ENCODE data around the gene RBFOX2. TPM values are rescaled to one million over a fixed set of nuclear protein-coding genes. Genes with fewer than 3 reads are reported as not detected.

The RBFOX2 gene
- total and polyA plus RNA-seq, 2 experiments from 2014 or later = 88.8 to 131 TPM

DNA sequence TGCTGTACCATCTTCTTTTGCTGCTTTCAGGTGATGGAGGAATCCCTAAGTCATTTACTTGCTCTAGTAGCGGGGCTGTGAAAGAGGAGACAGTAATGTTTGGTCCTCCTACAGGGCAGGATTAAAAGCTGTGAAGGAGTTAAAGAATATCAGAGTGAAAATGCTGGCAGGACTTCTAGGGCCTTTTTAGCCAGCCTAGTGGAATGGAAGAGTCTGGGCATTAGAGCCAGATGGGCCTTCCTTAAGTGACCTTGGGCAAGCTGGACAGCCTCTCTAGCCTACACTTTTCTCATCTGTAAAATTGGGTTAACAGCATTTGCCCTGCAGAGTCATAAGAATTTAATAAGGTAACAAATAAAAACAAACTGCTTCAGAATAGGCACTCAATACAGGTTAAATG lies 114.7 kb downstream of the RBFOX2 start:
- H3K36me3 ChIP-seq (ENCODE audit: insufficient read depth) = no peaks in the 10 kb centered on the region
- H3K4me2 ChIP-seq = peak overlapping the region; percentile 27; the same call in 1 of the 2 replicates
- H2AFZ ChIP-seq = no peak overlapping the region
- peak overlapping the region; percentile 2; the same call in 1 of the 2 replicates for H3K27ac ChIP-seq (ENCODE audit: low read depth)
- peaks cover 83% of the 10 kb centered on the region for H3K79me2 ChIP-seq (replicated peaks; ENCODE audit: insufficient read depth)
- H3F3A ChIP-seq (replicated peaks; ENCODE audit: low read depth) = no peaks in the 10 kb centered on the region
- H3K9me3 Mint-ChIP-seq = no peaks in the 10 kb centered on the region
- ATAC-seq (no peak), DNase-seq (ENCODE audit: low spot score) (no peak)
- H3K4me1 Mint-ChIP-seq = peaks cover 58% of the 10 kb centered on the region
- H4K20me1 ChIP-seq (replicated peaks; ENCODE audit: insufficient read depth) = peaks cover 9% of the 10 kb centered on the region
- no peak overlapping the region for H3K4me3 ChIP-seq
- H3K4me3 Mint-ChIP-seq = no peak overlapping the region; the same call in 2 of the 3 replicates
- H3K27me3 Mint-ChIP-seq (ENCODE audit: insufficient read depth, low read depth, poor library complexity) = peaks cover 5% of the 10 kb centered on the region
- no peak for TF ChIP-seq POLR2AphosphoS5 (IDR thresholded peaks at IDR 0.05; ENCODE audit: low read depth)
- H3K27me3 ChIP-seq (ENCODE audit: insufficient read depth) = no peaks in the 10 kb centered on the region
- H3K9me2 ChIP-seq (ENCODE audit: insufficient read depth) = no peaks in the 10 kb centered on the region
- peak overlapping the region; percentile 76 for H3K27ac Mint-ChIP-seq
- peaks cover 44% of the 10 kb centered on the region for H3K4me1 ChIP-seq (ENCODE audit: insufficient read depth)
- no peaks in the 10 kb centered on the region for H3K36me3 Mint-ChIP-seq (ENCODE audit: low read depth)

GRCh38 chr22:35912658-35913057 lies 116.0 kb downstream of the RBFOX2 start:
- Histone ChIP-seq H3K27me3 (ENCODE audit: insufficient read depth) (no peaks in the 10 kb centered on the region), H3K79me2 (replicated peaks; ENCODE audit: insufficient read depth) (peaks cover 85% of the 10 kb centered on the region), H3K36me3 (ENCODE audit: insufficient read depth) (no peaks in the 10 kb centered on the region), H3K27ac (ENCODE audit: low read depth) (no peak overlapping the region), H3K4me2 (no peak overlapping the region), H2AFZ (no peak overlapping the region), H3F3A (replicated peaks; ENCODE audit: low read depth) (no peaks in the 10 kb centered on the region), H4K20me1 (replicated peaks; ENCODE audit: insufficient read depth) (peaks cover 9% of the 10 kb centered on the region), H3K4me1 (ENCODE audit: insufficient read depth) (peaks cover 44% of the 10 kb centered on the region), H3K4me3 (no peak overlapping the region), H3K9me2 (ENCODE audit: insufficient read depth) (no peaks in the 10 kb centered on the region)
- Mint-ChIP-seq H3K27me3 (ENCODE audit: insufficient read depth, low read depth, poor library complexity) (peaks cover 5% of the 10 kb centered on the region), H3K27ac (no peak overlapping the region), H3K4me3 (no peak overlapping the region), H3K4me1 (peaks cover 57% of the 10 kb centered on the region), H3K9me3 (no peaks in the 10 kb centered on the region), H3K36me3 (ENCODE audit: low read depth) (no peaks in the 10 kb centered on the region)
- DNase-seq (ENCODE audit: low spot score) (no peak), ATAC-seq (no peak)
- TF ChIP-seq ZNF114 (CRISPR knock-in tag; IDR thresholded peaks at IDR 0.05) (no peak), STAT1 (IDR thresholded peaks at IDR 0.05; ENCODE audit: unreplicated experiment) (no peak), CTCF (conservative IDR thresholded peaks at IDR 0.05; ENCODE audit: low read depth in 2 of 2) (no peak), CREB1 (CRISPR knock-in tag; IDR thresholded peaks at IDR 0.05; ENCODE audit: low read depth) (no peak), ZNF331 (CRISPR knock-in tag; IDR thresholded peaks at IDR 0.05; ENCODE audit: low read depth) (no peak), EZH2phosphoT487 (IDR thresholded peaks at IDR 0.05; ENCODE audit: unreplicated experiment) (no peak), EZH2 (IDR thresholded peaks at IDR 0.05; ENCODE audit: low read depth, unreplicated experiment) (no peak)
- TF ChIP-seq, protein P1, sequence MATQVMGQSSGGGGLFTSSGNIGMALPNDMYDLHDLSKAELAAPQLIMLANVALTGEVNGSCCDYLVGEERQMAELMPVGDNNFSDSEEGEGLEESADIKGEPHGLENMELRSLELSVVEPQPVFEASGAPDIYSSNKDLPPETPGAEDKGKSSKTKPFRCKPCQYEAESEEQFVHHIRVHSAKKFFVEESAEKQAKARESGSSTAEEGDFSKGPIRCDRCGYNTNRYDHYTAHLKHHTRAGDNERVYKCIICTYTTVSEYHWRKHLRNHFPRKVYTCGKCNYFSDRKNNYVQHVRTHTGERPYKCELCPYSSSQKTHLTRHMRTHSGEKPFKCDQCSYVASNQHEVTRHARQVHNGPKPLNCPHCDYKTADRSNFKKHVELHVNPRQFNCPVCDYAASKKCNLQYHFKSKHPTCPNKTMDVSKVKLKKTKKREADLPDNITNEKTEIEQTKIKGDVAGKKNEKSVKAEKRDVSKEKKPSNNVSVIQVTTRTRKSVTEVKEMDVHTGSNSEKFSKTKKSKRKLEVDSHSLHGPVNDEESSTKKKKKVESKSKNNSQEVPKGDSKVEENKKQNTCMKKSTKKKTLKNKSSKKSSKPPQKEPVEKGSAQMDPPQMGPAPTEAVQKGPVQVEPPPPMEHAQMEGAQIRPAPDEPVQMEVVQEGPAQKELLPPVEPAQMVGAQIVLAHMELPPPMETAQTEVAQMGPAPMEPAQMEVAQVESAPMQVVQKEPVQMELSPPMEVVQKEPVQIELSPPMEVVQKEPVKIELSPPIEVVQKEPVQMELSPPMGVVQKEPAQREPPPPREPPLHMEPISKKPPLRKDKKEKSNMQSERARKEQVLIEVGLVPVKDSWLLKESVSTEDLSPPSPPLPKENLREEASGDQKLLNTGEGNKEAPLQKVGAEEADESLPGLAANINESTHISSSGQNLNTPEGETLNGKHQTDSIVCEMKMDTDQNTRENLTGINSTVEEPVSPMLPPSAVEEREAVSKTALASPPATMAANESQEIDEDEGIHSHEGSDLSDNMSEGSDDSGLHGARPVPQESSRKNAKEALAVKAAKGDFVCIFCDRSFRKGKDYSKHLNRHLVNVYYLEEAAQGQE (IDR thresholded peaks at IDR 0.05; ENCODE audit: unreplicated experiment) = no peak
- TF ChIP-seq, protein P2, sequence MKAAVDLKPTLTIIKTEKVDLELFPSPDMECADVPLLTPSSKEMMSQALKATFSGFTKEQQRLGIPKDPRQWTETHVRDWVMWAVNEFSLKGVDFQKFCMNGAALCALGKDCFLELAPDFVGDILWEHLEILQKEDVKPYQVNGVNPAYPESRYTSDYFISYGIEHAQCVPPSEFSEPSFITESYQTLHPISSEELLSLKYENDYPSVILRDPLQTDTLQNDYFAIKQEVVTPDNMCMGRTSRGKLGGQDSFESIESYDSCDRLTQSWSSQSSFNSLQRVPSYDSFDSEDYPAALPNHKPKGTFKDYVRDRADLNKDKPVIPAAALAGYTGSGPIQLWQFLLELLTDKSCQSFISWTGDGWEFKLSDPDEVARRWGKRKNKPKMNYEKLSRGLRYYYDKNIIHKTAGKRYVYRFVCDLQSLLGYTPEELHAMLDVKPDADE (IDR thresholded peaks at IDR 0.05) = no peak

All from GM23338 (cell line).